GM18517 (cell line): Measurements from ENCODE around the gene KIF5B.
"Not testable (repeated sequence)": the region's sequence is repeated elsewhere in the genome, so short reads cannot be mapped to it uniquely, and the experiment has no call there.

Experiments
- ATAC-seq: cut with Tn5 transposase; IDR thresholded peaks from one replicate; pipeline ENCODE4 v1.9.1; 2021; ENCODE audit warnings: mild to moderate bottlenecking, moderate library complexity; ENCODE audit not compliant: unreplicated experiment

KIF5B gene

DNA sequence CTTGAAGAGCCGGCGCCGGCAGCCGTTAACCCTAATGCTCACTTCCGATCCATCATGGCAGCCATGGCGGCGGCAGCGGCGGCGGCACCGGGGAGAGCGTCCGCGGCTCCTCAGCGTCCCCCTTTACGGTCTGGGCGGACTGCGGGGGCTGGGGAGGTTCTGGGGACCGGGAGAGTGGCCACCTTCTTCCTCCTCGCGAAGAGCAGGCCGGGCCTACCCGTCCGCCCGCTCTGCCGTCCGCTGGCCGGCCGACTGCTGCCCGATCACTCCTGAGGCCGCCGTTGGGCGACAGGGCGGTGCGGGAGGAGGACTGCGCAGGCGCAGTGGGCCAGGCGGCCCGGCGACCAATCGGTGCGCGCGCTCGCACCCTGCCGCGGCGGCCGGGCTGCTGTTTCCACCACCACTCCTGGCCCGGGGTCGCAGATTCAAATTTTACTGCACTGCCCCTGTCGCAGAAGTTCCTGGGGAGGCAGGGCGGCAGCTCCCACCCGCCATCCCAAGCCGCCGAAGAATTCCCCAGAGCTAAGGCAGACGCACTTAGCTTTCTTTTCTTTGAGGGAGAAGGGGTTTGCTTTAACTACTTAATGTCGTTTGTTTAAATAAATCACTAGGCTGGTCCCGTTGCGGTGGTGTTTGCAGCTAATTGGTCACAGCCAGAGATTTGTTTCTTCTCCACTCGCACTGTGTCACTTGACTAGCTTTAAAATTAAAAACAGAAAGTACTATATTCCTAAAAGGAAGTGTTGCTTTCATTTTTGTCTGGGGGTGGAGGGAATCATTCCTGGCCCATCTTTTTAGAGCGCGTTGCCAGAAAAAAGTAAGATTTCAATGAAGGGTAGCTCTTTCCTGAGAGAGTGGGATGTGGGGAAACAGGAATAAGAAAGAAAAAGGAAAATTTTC, at the start of gene KIF5B:
TSS of gene KIF5B (minus strand) at position 290 of the 900 bp plus-strand sequence. CDS start 452 bp downstream, outside the sequence.
- ATAC-seq: peak; percentile 81

DNA sequence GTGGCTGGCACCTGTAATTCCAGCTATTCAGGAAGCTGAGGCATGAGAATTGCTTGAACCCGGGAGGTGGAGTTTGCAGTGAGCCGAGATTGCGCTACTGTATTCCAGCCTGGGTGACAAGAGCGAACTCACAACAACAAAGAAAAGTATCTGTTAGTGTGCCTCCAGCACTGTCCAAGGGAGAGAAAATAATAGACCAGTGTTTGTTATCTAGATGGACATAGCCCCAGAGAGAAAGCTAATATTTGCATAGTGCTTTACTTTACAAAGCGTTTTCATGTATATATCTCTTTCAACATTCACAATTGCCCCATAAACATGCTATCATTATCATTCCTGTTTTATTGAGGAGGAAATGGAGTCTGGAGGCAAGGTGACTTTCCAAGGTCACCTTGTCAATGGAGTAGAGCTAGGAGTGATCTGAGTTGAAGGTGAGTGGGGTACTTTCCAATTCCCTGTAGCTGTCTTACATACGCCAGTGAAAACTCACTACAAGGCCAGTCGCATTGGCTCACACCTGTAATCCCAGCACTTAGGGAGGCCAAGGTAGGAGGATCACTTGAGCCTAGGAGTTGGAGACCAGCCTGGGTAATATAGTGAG, 49.7 kb upstream of the KIF5B start:
- ATAC-seq: no peak

DNA sequence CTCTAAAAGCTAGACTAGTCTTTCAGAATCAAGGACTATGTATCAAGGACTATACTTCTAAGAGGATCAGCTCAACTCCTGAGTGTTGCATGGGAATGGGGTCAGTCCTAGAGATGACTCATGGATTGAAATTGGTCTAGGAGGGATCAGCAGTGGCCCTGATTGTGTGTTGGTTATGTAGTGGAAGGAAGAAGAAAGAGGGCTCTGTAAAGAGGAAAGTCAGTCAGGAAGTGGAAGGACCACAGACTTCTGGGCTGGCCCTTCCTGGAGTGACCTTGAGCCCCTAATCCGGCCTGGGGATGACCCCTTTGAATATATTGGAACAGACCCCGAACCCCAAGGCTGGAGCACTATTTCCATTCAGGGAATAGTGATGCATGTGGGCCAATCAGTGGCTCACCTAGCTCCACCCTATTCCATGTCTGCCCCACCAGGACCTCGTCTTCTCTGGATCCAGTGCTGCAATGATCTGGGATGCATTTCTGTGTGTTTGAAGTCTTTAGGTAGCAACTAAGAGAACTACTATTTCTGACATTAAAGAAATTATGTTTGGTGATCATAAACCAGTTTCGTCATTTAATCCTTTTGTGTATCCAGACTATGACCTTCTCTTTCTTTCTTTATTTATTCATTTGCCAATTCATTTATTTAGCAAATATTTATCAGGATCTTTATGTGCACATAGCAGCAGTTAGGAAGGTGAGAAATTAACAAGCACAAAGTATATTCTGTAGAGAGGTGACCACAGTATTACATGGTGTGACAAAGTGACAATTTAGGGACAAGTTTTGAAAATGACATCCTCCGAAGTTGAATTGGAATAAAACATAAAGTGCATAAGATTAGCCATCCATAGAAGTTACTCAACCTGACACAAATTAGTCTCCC, 48.6 kb upstream of the KIF5B start:
- ATAC-seq: no peak

DNA sequence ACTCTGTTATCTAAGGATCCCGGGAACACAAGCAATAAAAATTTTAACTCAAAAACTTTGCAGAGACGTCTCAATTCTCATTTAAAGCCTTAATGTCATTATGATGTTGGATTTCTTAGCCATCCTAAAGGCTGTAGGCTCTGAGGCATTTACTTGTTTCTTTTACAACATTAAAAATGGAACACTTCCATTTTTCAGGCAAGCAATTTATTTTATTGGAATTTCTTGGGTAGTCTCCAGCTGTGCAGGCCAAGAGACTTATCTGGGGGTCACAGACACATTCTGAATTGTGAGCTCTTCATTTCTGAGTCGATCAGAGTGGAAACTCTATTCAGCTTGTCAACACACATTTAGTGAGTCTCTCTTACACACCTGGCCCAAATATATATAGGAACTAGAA, 48.0 kb upstream of the KIF5B start:
- ATAC-seq: no peak

DNA sequence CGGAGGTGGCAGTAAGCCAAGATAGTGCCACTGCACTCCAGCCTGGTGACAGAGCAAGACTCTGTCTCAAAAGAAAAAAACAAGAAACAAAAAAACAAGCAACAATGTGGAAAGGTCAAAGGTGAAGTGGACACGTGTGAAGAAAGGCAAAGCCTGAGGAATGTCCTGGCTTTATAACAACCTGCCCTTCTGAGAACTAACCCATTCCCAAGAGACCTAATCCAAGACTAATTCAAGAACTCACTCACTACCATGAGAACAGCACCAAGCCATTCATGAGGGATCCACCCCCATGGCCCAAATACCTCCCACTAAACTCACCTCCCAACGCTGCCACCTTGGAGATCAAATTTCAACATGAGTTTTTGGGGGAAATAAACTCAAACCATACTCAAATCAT, 47.5 kb upstream of the KIF5B start:
- ATAC-seq: no peak

DNA sequence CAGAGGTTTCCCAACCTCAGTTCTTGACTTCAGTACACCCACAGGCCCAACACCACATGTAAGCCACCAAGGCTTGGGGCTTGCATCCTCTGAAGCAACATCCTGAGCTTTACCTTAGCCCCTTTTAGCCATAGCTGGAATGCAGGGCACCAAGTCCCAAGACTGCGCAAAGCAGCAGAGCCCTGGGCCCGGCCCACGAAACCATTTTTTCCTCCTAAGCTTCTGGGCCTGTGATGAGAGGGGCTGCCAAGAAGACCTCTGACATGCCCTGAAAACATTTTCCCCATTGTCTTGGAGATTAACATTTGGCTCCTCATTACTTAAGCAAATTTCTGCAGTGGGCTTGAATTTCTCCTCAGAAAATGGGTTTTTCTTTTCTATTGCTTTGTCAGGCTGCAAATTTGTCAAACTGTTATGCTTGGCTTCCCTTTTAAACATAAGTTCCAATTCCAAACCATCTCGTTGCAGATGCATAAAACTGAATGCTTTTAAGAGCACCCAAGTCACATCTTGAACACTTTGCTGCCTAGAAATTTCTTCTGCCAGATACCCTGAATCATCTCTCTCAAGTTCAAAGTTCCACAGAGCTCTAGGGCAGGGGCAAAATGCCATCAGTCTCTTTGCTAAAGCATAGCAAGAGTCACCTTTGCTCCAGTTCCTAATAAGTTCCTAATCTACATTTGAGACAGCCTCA, 42.5 kb upstream of the KIF5B start:
- ATAC-seq: not testable (repeated sequence)

DNA sequence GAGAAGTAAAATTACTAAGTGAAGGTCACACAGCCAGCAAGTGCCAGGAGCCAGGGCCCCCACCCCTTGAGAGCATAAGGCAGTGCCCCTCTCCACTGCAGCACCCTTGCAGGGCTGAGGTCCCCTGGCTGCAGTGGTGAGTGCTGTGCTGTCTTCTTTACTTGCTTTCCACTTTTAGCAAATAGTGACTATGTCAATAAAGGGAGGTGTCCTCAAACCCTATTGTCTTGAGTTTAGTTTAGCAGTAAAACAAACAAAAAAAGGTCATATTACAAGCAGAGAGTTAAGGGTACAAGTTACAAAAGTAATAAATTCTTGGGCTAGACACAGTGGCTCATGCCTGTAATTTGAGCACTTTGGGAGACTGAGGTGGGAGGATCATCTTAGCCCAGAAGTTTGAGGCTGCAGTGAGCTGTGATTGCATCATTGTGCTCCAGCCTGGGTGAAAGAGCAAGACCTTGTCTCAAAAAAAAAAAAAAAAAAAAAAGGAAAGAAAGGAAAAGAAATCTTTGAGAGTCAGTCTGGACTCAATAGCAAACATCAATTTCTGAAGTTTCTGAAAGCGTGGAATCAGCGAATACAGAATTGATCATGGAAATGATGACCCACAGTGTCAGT, 39.0 kb upstream of the KIF5B start:
- no peak for ATAC-seq

DNA sequence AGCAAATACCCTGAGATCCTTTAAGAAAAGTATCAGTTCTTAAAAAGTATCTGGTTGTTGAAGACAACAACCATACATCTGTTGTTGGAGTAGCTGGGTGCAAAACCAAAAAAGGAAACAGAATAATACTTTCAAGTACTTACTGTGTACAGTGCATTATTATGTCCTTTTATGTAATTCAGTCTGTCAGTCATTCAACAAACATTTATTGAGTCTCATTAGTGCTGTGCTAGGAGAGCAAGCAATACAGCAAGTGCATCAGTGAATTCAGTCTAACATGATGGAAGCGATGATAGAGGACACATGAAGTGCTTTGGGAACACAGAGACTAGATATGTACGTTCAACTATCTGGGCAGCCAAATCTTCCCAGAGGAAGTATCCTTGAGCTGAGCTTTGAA, 37.4 kb upstream of the KIF5B start:
- no peak for ATAC-seq

DNA sequence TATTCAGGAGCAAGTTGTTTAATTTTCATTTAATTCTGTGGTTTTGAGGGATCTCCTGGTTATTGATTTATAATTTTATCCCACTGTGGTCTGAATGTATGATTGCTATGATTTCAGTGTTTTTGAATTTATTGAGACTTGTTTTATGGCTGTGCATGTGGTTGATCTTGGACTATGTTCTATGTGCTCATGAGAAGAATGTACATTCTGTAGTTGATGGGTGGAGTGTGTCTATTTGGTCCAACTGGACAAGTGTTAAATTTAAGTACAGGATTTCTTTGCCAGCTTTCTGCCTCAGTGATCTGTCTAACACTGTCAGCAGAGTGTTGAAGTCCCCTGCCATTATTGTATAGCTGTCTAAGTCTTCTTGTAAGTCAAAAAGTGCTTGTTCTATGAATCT, 34.8 kb upstream of the KIF5B start:
- no peak for ATAC-seq

DNA sequence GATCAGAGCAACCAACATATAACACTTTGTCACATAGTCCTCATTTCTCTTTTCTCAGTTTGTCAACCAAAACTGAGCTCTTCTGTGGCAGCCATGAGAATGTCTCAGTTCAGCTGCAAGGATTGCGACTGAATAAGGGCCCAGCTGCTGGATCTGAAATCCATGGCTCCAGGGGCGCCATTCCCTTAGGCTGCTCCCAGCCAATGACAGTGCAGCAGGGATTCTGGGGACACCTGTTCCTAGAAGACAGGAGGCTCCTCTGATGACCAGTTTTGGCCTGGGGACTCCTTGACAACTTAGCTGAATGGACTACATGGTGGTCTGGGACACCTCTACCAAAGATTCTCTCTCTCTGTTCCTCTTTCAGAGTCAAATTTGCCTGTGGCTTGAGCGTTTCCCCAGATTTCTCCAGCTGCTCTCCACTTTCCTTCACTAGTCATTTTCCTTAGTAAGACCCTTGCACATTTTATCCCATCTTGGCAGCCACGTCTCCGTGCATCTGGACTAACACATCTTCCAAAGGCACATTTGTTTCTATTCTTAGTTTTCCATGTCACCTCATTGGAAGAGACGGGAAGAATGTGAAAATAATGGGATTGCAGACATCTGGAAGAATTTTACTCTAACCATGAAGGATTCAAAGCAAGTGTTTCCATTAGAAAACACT, 28.1 kb upstream of the KIF5B start:
- ATAC-seq: no peak

DNA sequence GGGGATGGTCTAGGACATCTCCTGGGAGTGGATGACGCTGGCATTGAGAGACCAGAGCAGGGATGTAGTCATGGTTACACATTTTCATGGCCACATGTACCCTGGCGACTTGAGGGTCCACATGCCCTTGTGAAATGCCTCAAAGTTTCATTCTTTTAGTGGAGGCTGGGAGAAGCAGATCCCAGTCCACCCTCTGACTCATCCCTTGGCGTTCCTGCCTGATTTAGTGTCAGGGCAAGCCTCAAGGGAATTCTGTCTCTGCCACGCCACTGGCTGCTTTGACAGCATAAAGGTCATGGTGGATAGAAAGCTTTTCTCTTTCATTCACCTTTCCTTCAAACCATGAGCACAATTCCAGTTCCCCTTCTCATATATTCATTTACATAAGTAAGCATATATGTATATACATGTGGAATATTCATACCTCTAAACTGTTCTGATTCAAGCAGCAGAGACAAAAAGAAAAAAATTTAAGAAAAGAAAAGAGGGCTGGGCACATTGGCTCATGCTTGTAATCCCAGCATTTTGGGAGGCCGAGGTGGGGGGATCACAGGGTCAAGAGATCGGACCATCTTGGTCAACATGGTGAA, 21.8 kb upstream of the KIF5B start:
- no peak for ATAC-seq

DNA sequence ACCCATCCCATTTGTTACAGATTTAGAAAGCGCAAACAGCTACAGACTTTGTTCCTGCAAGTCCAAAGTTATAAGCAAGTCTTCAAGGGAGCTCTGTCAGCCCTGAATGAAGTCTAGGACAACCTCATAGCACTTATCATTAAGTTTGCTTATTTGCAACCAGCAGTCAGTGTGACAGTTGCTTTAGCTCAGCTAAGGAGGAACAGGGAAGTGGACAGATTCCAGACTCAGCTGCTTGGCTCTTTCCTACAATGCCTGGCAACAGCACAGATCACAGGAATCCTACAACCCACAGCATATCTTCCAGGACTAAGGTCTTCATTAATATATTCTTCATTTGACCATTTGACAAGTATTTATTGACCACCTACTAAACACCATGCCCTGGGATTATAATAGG, 17.4 kb upstream of the KIF5B start:
- ATAC-seq: no peak

DNA sequence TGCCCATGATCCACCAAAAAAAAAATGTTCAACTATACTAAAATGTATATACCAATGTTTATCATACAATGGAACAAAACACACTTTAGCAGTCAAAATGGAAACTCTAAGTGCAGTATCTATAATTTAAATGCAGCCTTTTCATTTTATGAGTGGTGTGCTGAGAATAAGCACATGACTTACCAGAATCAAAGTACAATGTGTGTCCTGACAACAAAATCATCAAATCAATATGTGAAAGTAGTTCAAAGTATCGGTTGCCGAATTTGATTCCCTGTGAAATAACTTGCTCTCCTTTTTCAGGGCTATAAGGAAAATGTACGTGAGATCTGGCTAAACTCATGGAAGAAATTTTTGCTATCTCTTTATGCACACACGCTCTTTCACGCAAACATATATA, 16.9 kb upstream of the KIF5B start:
- no peak for ATAC-seq

DNA sequence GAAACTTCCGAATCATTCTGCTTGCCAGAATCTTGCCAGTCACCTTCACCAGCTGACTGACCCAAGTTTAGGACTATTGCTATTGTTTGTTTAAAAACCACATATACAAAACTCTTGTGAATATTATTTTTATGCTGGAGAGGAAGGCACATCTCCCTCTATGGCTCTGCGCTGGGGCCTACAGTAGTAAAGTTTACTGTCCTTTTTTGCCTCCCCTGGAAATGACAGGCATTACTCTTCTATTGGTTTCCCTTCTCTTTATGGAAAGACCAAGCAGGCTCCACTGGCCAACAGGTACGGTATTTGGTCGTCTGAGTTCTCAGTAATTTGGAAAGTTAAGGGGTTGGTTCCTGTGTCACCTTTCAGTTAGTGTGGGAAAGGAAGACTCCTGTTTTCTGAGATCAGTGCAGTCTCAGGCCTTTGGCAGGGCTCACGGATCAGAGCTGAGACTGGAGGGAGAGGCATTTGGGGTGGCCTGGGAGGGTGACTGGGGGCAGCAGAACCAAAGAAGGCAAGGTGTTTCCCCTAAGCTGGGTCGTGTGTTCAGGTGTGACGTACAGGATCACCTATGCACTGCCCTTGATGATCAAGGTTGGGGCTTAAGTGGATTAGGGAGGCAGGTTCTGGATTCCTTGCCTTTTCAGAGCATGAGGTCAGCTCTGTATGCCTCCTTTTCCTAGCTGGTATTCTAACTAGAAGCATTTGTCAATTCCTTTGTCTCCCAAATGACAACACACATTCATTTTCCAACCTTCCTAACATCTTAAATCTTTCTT, 16.0 kb upstream of the KIF5B start:
- ATAC-seq: no peak

DNA sequence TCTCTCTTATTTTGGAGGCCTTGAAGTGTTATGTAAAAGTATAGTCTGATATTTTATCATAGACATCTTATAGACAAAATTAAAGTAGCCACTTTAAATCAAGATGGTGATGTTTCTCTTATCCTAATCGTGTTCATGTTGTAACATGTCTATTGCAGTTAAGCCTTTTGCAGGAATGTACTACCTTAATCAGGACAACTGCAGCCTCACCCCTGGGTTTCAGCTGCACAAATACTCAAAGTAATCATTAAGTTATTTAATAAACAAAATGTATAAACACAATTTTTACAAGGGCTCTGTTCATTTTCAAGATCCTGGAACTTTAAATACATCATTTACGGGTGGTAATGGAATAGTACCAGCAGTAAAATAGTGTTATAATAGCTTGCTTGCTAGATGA, 14.4 kb upstream of the KIF5B start:
- ATAC-seq: no peak

DNA sequence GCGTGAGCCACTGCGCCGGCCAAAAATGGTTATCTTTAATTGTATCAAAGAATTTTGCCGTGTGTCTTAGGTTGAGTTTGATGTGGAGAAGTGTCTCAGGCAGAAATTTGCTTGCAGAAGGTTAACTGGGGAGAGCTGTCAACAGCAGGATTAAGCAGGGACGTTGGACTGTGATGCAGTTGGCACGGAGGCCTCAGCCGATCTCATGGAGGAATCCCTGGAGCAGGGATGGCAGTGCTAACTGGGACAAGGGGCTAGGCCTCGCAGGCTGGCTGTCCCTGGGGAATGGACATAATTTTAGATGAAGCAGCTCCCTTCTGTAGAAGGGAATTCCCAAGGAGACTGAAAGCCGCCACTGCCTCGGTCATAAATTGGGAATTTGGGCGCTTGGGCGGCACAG, 12.3 kb upstream of the KIF5B start:
- ATAC-seq: no peak

DNA sequence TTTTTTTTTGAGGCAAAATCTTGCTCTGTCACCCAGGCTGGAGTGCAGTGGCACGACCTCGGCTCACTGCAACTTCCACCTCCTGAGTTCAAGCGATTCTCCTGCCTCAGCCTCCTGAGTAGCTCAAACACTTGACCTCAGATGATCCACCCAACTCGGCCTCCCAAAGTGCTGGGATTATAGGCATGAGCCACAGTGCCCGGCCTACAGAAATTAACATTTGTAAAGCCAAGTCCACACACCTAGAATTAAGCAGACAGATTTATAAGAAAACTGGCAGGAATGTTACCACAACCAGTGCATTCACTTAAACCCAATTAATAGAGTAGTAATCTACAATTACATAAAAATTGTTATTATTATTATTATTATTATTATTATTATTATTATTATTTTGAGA, 11.7 kb upstream of the KIF5B start:
- not testable (repeated sequence) for ATAC-seq

DNA sequence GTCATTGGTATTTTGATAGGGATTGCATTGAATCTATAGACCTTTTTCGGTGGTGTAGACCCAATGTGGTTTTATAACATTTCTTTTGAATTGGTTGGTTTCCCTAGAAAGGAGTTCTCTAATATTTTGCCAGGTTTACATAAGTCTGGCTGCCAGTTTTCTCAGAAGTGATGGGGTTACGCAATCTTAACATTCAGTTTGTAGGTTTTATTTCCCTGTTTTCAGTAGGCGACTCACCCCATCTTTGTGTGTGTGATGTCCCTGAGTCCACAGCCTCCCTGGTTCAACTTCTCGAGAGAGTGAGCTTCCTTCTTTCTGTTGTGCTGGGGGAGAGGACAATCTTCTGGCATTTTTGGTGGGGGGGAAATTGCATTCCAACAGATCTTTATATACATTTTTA, 9.6 kb upstream of the KIF5B start:
- ATAC-seq: no peak

DNA sequence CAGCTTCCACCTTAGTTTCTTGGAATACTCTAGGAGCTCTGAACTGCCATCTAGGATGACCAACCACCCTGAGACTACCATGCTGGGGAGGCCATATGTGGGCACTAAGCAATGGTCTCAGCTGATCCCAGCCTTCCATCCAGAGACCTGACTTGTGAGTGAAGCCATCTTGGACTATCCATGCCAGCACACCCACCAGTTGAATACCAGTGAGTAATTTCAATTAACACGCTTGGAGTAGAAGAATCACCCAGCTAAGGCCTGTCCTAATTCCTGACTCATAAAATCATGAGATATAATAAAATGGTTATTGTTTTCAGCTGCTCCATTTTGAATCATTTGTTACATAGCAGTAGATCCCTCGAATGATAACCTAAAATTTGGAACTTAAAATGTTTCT, 5.2 kb upstream of the KIF5B start:
- no peak for ATAC-seq
